H1 (cell line): ENCODE results near the gene DHRS13. TPM values are rescaled to one million over a fixed set of nuclear protein-coding genes. Genes with fewer than 3 reads are reported as not detected.

Experiments used
- KDM5A ChIP-seq: fragments of 200-600 bp; IDR thresholded peaks from 2 replicates; pipeline ENCODE4 v1.7.1; 2012; ENCODE audit warnings: mild to moderate bottlenecking, low read length, inconsistent platforms, mixed read lengths
- polyA plus RNA-seq, 7 experiments: library from polyadenylated mRNA; depleted of rRNA in 3 of 7; stranded (reverse) in 5 of 7; unstranded in 2 of 7; fragments of >200 nt in 5 of 7; fragments of 200-250 nt in 2 of 7; gene quantifications; 1 replicate in 5 of 7; 2 replicates in 1 of 7; 4 replicates in 1 of 7; pipeline versions ENCODE4 v1.2.1 to v1.2.3, GENCODE V29; 2011 to 2013; ENCODE audit warnings: missing spikeins in 2 of 7, mixed read lengths in 2 of 7
- total RNA-seq: library from RNA; stranded (reverse); fragmentation: NEBNext Ultra II Directional; extraction: Animal tissue kit (Norgen Biotek cat#: 25700); gene quantifications from 2 replicates; pipeline ENCODE4 v1.2.1, GENCODE V29; 2021

Gene DHRS13
- total and polyA plus RNA-seq, 2 of the 8 experiments (the other 6 are each of a cell fraction or from before 2014, with no cell fraction given), result 23.7 to 30.0 TPM

- TF ChIP-seq KDM5A, result no peak
Observed at GRCh38 chr17:28925912-28926365, 23.1 kb upstream of the DHRS13 start (continued).
